Mucosa of rectum (tissue), 2 donors: ENCODE measurements around the gene PARVG.

ENCODE experiments used
- H3K27ac ChIP-seq, 2 donors: one replicate each; pipeline ENCODE4 v1.7.0; 2013; ENCODE audit warnings: inconsistent platforms in 2 of 2, low read depth in 2 of 2, low read length in 2 of 2
- H3K27me3 ChIP-seq, 2 donors: one replicate each; pipeline ENCODE4 v1.7.0; 2013; ENCODE audit warnings: low read length in 2 of 2; ENCODE audit not compliant: control insufficient read depth in 2 of 2, insufficient read depth in 2 of 2
- H3K36me3 ChIP-seq, 2 donors: one replicate each; pipeline ENCODE4 v1.7.0; 2013; ENCODE audit warnings: low read length in 2 of 2; ENCODE audit not compliant: control insufficient read depth in 2 of 2, insufficient read depth in 2 of 2
- H3K4me1 ChIP-seq, 2 donors: one replicate each; pipeline ENCODE4 v1.7.0; 2013; ENCODE audit warnings: low read length in 2 of 2, mild to moderate bottlenecking in 1 of 2; ENCODE audit not compliant: control insufficient read depth in 2 of 2, insufficient read depth in 2 of 2
- H3K4me3 ChIP-seq, 2 donors: one replicate each; pipeline ENCODE4 v1.7.0; 2013; ENCODE audit warnings: low read length in 2 of 2
- H3K9ac ChIP-seq, 2 donors: one replicate each; pipeline ENCODE4 v1.7.0; 2013; ENCODE audit warnings: low read length in 2 of 2, low read depth in 1 of 2, mild to moderate bottlenecking in 1 of 2
- H3K9me3 ChIP-seq, 2 donors: one replicate each; pipeline ENCODE4 v1.7.0; 2013; ENCODE audit warnings: low read length in 2 of 2; ENCODE audit not compliant: control insufficient read depth in 2 of 2
- donor health status: healthy.
- donor health status: Normal muscosa, but diverticular disease.

The PARVG gene

DNA sequence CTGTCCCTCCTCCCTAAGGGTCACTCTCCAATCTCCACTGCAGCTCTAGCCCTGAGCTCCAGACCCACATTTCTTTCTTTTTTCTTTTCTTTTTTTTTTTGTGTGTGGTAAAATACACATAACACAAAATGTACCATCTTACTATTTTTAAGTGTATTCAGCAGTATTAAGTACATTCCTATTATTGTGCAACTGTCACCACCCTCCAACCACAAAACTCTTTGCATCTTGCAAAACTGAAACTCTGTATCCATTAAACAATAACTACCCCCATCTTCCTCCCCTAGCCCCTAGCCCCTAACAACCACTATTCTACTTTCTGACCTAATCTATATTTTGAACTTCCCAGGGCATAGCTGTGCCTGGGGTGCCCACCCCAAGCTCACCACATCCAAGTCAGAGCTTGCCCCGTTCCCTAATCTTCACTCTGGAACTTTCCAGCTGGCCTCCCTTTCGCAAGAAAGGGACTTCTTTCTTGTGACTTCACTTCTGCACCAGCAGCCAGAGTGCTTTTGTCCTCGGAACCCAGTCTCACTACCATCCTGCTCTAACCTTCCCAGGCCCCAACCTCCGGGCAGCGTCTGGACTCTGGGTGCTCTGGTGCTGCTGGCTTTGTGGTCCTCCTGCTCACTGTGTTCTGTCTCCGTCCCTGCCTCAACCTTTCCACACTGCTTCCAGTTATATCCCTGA, 30.7 kb downstream of the PARVG start:
- Histone ChIP-seq H3K4me1 (peaks cover 0 to 5% of the 10 kb centered on the region in 2 donors), H3K36me3 (no peaks in the 10 kb centered on the region), H3K9ac (no peak overlapping the region), H3K9me3 (no peaks in the 10 kb centered on the region), H3K27ac (peak overlapping the region in 1 of 2 donors; percentile 18), H3K4me3 (no peak overlapping the region), H3K27me3 (no peaks in the 10 kb centered on the region)

DNA sequence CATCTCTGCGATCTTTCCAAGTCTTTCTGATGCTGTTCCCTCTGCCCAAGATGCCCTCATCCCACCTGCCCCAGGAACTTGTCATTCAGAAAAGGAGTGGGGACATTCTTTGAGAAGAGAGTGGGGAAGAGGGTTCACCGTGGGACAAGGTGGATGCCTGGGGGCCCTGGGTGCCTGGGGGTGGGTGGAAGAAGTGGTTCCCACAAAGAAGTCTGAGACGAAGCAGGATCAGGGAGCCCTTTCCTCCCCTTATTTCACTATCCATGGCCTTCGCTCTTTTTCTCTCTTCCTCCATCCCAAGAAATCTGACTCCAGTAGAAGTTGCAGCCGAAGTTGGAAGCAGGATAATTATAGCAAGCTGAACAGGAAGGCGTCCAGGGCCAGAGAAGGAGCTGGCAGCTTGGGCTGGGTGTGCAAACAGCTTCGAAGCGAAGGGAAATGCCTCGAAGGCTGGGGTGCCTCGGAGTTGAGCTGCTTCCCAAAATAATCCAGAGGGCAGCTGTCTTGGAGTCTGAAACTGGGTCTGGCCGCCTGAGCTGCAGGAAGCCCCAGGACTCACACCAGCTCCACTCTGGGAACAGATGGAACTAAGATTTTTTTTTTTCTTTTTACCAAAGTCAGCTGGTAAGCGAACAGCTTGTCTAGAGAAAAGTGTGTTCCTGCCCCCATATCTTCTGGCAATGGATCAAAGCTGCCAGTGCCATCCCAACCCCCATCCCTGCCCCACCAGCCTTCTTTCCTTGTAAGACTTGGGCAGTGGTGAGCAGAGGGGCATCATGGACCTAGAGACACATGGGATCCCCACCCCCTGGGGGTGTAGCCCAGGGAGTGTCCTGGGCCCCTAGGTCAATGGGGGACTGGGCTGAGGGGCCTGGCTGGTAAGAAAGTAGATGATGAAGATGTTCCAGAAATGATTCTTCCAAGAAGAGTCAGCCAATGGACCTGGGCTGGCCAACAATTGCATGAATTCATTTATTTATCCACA, 31.5 kb downstream of the PARVG start:
- H3K36me3 ChIP-seq, result no peaks in the 10 kb centered on the region
- H3K4me3 ChIP-seq, result no peak overlapping the region
- no peak overlapping the region for H3K27ac ChIP-seq
- no peaks in the 10 kb centered on the region for H3K27me3 ChIP-seq
- peaks cover 0 to 5% of the 10 kb centered on the region in 2 donors for H3K4me1 ChIP-seq
- no peaks in the 10 kb centered on the region for H3K9me3 ChIP-seq
- no peak overlapping the region for H3K9ac ChIP-seq

DNA sequence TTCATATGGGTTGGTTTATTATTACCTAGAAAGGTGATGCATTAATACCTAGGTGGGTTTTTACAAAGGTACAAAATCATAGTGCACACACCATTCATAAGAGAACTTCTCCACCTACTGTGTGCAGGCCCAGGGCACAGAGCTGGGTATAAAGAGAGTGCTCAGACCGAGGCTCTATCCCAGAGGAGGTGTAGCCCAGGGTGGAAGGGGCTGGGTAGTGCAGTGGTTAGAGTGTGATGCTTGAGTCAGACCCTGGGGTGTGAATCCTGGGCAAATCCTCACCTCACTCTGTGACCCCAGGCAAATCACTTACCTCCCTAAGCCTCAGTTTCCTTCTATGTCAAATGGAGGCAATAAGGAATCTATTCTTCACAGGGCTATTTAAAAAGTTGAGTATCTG, 32.2 kb downstream of the PARVG start:
- H3K4me3 ChIP-seq, result no peak overlapping the region
- no peaks in the 10 kb centered on the region for H3K36me3 ChIP-seq
- H3K9ac ChIP-seq, result no peak overlapping the region
- no peaks in the 10 kb centered on the region for H3K9me3 ChIP-seq
- H3K27me3 ChIP-seq, result no peaks in the 10 kb centered on the region
- H3K4me1 ChIP-seq, result peaks cover 0 to 5% of the 10 kb centered on the region in 2 donors
- H3K27ac ChIP-seq, result no peak overlapping the region

DNA sequence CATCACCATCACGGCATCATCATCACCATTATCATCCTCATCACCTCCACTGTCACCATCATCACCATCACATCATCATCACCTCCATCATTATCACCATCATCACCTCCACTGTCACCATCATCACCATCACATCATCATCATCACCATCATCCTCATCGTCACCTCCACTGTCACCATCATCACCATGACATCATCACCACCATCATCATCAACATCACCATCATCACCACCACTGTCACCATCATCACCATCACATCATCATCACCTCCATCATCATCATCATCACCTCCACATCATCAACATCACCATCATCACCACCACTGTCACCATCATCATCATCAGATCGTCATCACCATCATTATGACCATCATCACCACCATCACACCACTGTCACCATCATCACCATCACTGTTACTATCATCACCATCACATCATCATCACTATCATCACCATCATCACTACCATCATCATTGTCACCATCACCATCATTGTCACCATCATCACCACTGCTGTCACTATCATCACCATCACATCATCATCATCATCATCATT, 32.8 kb downstream of the PARVG start:
- no peak overlapping the region for H3K4me3 ChIP-seq
- no peak overlapping the region for H3K9ac ChIP-seq
- no peaks in the 10 kb centered on the region for H3K36me3 ChIP-seq
- H3K4me1 ChIP-seq, result peaks cover 0 to 5% of the 10 kb centered on the region in 2 donors
- no peaks in the 10 kb centered on the region for H3K9me3 ChIP-seq
- H3K27me3 ChIP-seq, result no peaks in the 10 kb centered on the region
- no peak overlapping the region for H3K27ac ChIP-seq

DNA sequence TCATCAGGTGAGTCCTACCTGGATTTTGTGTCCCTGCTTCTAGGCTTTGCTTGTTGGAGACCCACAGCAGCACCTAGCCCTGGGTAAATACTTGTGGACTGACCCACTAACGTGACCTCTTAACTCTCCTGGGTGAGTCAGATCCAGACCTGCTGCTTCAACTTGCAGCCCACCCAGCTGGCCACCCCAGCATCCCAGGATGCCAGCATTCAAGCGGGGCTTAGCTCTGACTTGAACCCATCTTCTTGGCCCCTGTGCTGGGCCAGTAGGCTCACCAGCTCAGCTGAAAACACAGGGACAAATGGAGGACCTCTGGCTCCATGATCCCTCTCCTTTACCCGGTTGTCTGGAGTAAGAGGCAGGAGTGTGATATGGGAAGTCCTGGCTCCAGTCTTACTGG, 33.5 kb downstream of the PARVG start:
- H3K27me3 ChIP-seq, result no peaks in the 10 kb centered on the region
- no peaks in the 10 kb centered on the region for H3K36me3 ChIP-seq
- no peaks in the 10 kb centered on the region for H3K9me3 ChIP-seq
- peaks cover 0 to 5% of the 10 kb centered on the region in 2 donors for H3K4me1 ChIP-seq
- no peak overlapping the region for H3K9ac ChIP-seq
- H3K4me3 ChIP-seq, result no peak overlapping the region
- no peak overlapping the region for H3K27ac ChIP-seq

DNA sequence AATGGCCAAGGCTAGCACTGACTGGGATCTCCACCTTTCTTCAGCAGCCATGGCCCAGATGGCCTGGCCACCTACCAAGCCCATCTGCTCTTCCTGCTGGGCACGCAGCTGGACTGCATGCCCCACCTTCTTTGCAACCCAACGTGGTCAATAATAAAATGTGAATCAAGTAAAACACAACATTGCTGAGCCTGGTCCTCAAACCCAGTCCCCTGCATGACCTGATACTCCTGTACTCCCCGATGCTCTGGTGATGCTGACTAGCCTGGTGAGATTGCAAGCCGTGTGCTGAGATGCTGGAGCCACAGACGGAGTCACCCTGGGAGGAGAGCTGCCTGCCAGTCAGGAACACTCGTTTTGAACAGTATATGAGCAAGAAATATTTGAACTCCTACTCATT, 34.0 kb downstream of the PARVG start:
- Histone ChIP-seq H3K27me3 (no peaks in the 10 kb centered on the region), H3K4me3 (no peak overlapping the region), H3K4me1 (peaks cover 0 to 5% of the 10 kb centered on the region in 2 donors), H3K27ac (no peak overlapping the region), H3K36me3 (no peaks in the 10 kb centered on the region), H3K9ac (no peak overlapping the region), H3K9me3 (no peaks in the 10 kb centered on the region)

DNA sequence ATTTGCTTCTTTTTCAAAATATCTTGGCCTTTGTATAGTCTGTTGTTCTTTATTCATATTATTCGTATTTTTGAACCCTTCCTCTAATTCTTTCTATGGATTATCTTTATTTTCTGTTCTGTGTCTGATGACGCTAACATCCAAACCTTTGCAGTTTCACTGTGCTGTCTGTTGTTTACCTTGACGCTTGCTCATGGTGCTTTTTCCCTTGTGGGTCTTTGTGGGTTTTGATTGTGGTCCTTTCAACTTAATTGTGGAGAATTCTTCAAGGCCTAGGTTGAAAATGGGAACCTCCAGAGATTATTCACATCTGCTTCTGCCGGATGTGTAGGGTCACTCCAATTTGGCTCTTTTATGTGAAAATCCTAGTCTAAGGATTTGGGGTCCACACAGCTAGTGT, 34.6 kb downstream of the PARVG start:
- Histone ChIP-seq H3K4me3 (no peak overlapping the region), H3K4me1 (peaks cover 0 to 5% of the 10 kb centered on the region in 2 donors), H3K9ac (no peak overlapping the region), H3K27me3 (no peaks in the 10 kb centered on the region), H3K9me3 (no peaks in the 10 kb centered on the region), H3K36me3 (no peaks in the 10 kb centered on the region), H3K27ac (no peak overlapping the region)

DNA sequence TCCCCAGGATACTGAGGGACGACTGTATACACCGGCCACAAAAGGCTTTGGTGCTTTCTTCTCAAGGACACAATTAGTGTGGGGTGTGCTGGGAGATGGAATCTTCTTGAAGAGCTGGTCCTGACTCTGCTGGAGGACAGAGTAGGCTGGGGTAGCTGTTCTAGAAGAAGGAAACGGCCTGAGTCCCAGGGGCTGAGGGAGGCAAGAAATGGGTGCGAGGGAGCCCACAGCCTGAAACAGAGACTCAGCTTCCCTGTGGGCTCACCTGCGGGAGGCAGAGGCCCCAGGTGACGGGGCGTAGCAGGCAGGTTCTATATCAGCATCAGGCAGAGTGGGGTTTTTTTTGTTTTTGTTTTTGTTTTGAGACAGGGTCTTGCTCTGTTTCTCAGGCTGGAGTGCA, 36.6 kb downstream of the PARVG start:
- Histone ChIP-seq H3K36me3 (no peaks in the 10 kb centered on the region), H3K4me1 (peaks cover 0 to 3% of the 10 kb centered on the region in 2 donors), H3K9me3 (no peaks in the 10 kb centered on the region), H3K27ac (no peak overlapping the region), H3K27me3 (no peaks in the 10 kb centered on the region), H3K4me3 (no peak overlapping the region), H3K9ac (no peak overlapping the region)

DNA sequence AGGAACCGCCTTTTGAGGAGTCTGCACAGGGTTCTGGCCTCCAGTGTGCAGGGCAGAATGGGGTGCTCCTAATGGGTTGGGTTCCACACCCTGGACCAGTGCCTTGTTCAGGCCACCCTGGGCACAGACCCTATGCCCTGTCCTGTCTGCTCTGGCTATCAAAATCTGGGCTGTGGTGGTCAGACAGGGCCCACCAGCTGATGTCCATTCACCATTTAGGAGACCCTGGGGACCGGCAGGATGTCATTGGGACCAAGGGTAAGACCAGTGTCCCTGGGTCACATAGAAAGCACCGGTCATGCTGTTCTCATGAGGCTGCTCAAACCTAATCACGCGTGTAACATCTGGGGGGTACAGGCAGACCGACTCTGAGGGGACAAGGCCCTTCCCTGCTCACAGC, 37.3 kb downstream of the PARVG start:
- H3K4me1 ChIP-seq, result no peaks in the 10 kb centered on the region
- no peak overlapping the region for H3K9ac ChIP-seq
- no peak overlapping the region for H3K27ac ChIP-seq
- H3K27me3 ChIP-seq, result no peaks in the 10 kb centered on the region
- H3K9me3 ChIP-seq, result no peaks in the 10 kb centered on the region
- H3K4me3 ChIP-seq, result no peak overlapping the region
- no peaks in the 10 kb centered on the region for H3K36me3 ChIP-seq
